ENCODE measurements around the gene MYO19.
A peak's percentile ranks its signal among the peaks of the same experiment; 100 is the strongest.

Gene MYO19

GRCh38 chr17:36534840-36535668 is at the start of gene MYO19, which contains the start of gene PIGW:
TSS of gene MYO19 (minus strand) at chr17:36534868. CDS start at chr17:36532538, 2,330 bp downstream.
TSS of gene PIGW (plus strand) at chr17:36534987. CDS start at chr17:36537102, 2,115 bp downstream.
- FAIRE-seq (no peak), DNase-seq (ENCODE audit: low spot score) (peak; percentile 84)

GRCh38 chr17:36583787-36584186 is 49.1 kb upstream of the MYO19 start:
- no peak for DNase-seq (ENCODE audit: low spot score)

GRCh38 chr17:36578671-36579070 is 44.0 kb upstream of the MYO19 start:
- FAIRE-seq (no peak), DNase-seq (ENCODE audit: low spot score) (no peak)

More at GRCh38 chr17:36583787-36584186, 49.1 kb upstream of the MYO19 start:
- no peak for FAIRE-seq

- FAIRE-seq: no peak
- DNase-seq (ENCODE audit: low spot score): no peak
Measured at GRCh38 chr17:36576793-36577192, 42.1 kb upstream of the MYO19 start.

GRCh38 chr17:36575028-36575427 is 40.4 kb upstream of the MYO19 start:
- FAIRE-seq (no peak), DNase-seq (ENCODE audit: low spot score) (no peak)

- FAIRE-seq (no peak), DNase-seq (ENCODE audit: low spot score) (no peak)
Measured at GRCh38 chr17:36566081-36566480, 31.4 kb upstream of the MYO19 start.

- FAIRE-seq: no peak
- DNase-seq (ENCODE audit: low spot score): no peak
Measured at GRCh38 chr17:36553459-36553858, 18.8 kb upstream of the MYO19 start.

GRCh38 chr17:36550491-36551417 is 16.1 kb upstream of the MYO19 start:
- FAIRE-seq (no peak), DNase-seq (ENCODE audit: low spot score) (no peak)

- no peak for DNase-seq (ENCODE audit: low spot score)
- FAIRE-seq: no peak
Measured at GRCh38 chr17:36547776-36548175, 13.1 kb upstream of the MYO19 start.

- FAIRE-seq (no peak), DNase-seq (ENCODE audit: low spot score) (no peak)
Measured at GRCh38 chr17:36546418-36547093, 11.9 kb upstream of the MYO19 start.

GRCh38 chr17:36545465-36546417 is 11.1 kb upstream of the MYO19 start:
- peak; percentile 92 for DNase-seq (ENCODE audit: low spot score)
- no peak for FAIRE-seq

- FAIRE-seq (no peak), DNase-seq (ENCODE audit: low spot score) (no peak)
Measured at GRCh38 chr17:36545077-36545464, 10.4 kb upstream of the MYO19 start.

- peak; percentile 83 for DNase-seq (ENCODE audit: low spot score)
- no peak for FAIRE-seq
Measured at GRCh38 chr17:36544307-36545076, 9.8 kb upstream of the MYO19 start, which contains the start of gene GGNBP2. TSS of gene GGNBP2 (plus strand) at chr17:36544919. CDS start at chr17:36545725, 806 bp downstream.

- peak; percentile 42 for DNase-seq (ENCODE audit: low spot score)
- FAIRE-seq: no peak
Measured at GRCh38 chr17:36544044-36544306, 9.3 kb upstream of the MYO19 start.

GRCh38 chr17:36542755-36543154 is 8.1 kb upstream of the MYO19 start:
- FAIRE-seq (no peak), DNase-seq (ENCODE audit: low spot score) (no peak)

- FAIRE-seq (no peak), DNase-seq (ENCODE audit: low spot score) (no peak)
Measured at GRCh38 chr17:36540696-36541095, 6.0 kb upstream of the MYO19 start.

GRCh38 chr17:36535669-36536081 is 1.0 kb upstream of the MYO19 start:
- no peak for DNase-seq (ENCODE audit: low spot score)
- no peak for FAIRE-seq

- no peak for FAIRE-seq
- peak; percentile 31 for DNase-seq (ENCODE audit: low spot score)
Measured at GRCh38 chr17:36533935-36534839, 481 bp downstream of the MYO19 start.
